WTC11 (cell line): ENCODE data around the gene SPATC1L. TPM values are rescaled to one million over a fixed set of nuclear protein-coding genes. Genes with fewer than 3 reads are reported as not detected.
A peak's percentile ranks its signal among the peaks of the same experiment; 100 is the strongest.

Source experiments
- ATAC-seq: fragments of 200-7000 bp; cut with Tn5 transposase; 2 replicates; pipeline ENCODE4 v1.10.0; 2021; ENCODE audit warnings: mild to moderate bottlenecking, moderate library complexity
- CTCF ChIA-PET: fragments of 300-600 bp; sonication (Branson Sonifier 250); formaldehyde crosslinking; loops from one replicate; lab custom pipeline; 2021; ENCODE audit warnings: antibody characterized with exemption; lab: Charles Lee
- POLR2A ChIA-PET: fragments of 350-600 bp; sonication (Branson Sonifier 250); formaldehyde crosslinking; loops from one replicate; lab custom pipeline; 2021; ENCODE audit warnings: antibody characterized with exemption; lab: Charles Lee
- DNase-seq: peaks from one replicate; pipeline ENCODE4 v3.0.0; 2021; ENCODE audit warnings: low spot score
- H3K27ac Mint-ChIP-seq: 2 replicates; pipeline ENCODE4 v1.8.0; 2021; ENCODE audit warnings: mixed read lengths
- H3K27me3 Mint-ChIP-seq: 2 replicates; pipeline ENCODE4 v1.8.0; 2021; ENCODE audit warnings: low read depth, mild to moderate bottlenecking, moderate library complexity, mixed read lengths
- H3K36me3 Mint-ChIP-seq: 2 replicates; pipeline ENCODE4 v1.8.0; 2021; ENCODE audit warnings: mixed read lengths
- H3K4me1 Mint-ChIP-seq: 2 replicates; pipeline ENCODE4 v1.8.0; 2022; ENCODE audit warnings: mixed read lengths
- H3K4me3 Mint-ChIP-seq: 2 replicates; pipeline ENCODE4 v1.8.0; 2021; ENCODE audit warnings: mild to moderate bottlenecking, moderate library complexity, mixed read lengths
- H3K9me3 Mint-ChIP-seq: 2 replicates; pipeline ENCODE4 v1.8.0; 2021; ENCODE audit warnings: mixed read lengths
- ATF1 ChIP-seq: sonication (generic); formaldehyde crosslinking; IDR thresholded peaks from 2 replicates; pipeline ENCODE4 v1.8.1; 2023; ENCODE audit warnings: mild to moderate bottlenecking, moderate library complexity, missing genetic modification reagents
- ATF6 ChIP-seq: sonication (generic); formaldehyde crosslinking; IDR thresholded peaks from 2 replicates; pipeline ENCODE4 v1.8.1; 2023; ENCODE audit warnings: mild to moderate bottlenecking, missing genetic modification reagents
- CREM ChIP-seq: sonication (generic); formaldehyde crosslinking; IDR thresholded peaks from 2 replicates; pipeline ENCODE4 v1.8.1; 2022; ENCODE audit warnings: mild to moderate bottlenecking, missing genetic modification reagents, moderate library complexity
- E2F4 ChIP-seq: sonication (generic); formaldehyde crosslinking; IDR thresholded peaks from 2 replicates; pipeline ENCODE4 v1.8.1; 2022; ENCODE audit warnings: low read depth, mild to moderate bottlenecking, moderate library complexity, missing genetic modification reagents, borderline replicate concordance
- ETV6 ChIP-seq: sonication (generic); formaldehyde crosslinking; IDR thresholded peaks from 2 replicates; pipeline ENCODE4 v1.8.1; 2022; ENCODE audit warnings: mild to moderate bottlenecking, missing genetic modification reagents
- FOXK1 ChIP-seq: sonication (generic); formaldehyde crosslinking; IDR thresholded peaks from 2 replicates; pipeline ENCODE4 v1.8.0; 2022; ENCODE audit warnings: mild to moderate bottlenecking, moderate library complexity, missing genetic modification reagents
- FOXP1 ChIP-seq: sonication (generic); formaldehyde crosslinking; IDR thresholded peaks from 2 replicates; pipeline ENCODE4 v1.8.0; 2022; ENCODE audit warnings: missing genetic modification reagents, mild to moderate bottlenecking, moderate library complexity, borderline replicate concordance
- GABPB1 ChIP-seq: sonication (generic); formaldehyde crosslinking; IDR thresholded peaks from 2 replicates; pipeline ENCODE4 v1.8.1; 2023; ENCODE audit warnings: mild to moderate bottlenecking, missing genetic modification reagents
- GRHL2 ChIP-seq: fragments of 250-450 bp; sonication (Bioruptor Pico); IDR thresholded peaks from 2 replicates; pipeline ENCODE4 v1.8.0; 2022; ENCODE audit warnings: mild to moderate bottlenecking, moderate library complexity; ENCODE audit not compliant: insufficient replicate concordance, severe bottlenecking
- IRF1 ChIP-seq: sonication (generic); formaldehyde crosslinking; IDR thresholded peaks from 2 replicates; pipeline ENCODE4 v1.8.0; 2023; ENCODE audit warnings: missing genetic modification reagents
- JAZF1 ChIP-seq: fragments of 250-450 bp; sonication (Bioruptor Pico); IDR thresholded peaks from 2 replicates; pipeline ENCODE4 v1.9.0; 2021; ENCODE audit warnings: moderate library complexity, mild to moderate bottlenecking, inconsistent platforms
- JUN ChIP-seq: sonication (generic); formaldehyde crosslinking; IDR thresholded peaks from 2 replicates; pipeline ENCODE4 v1.8.0; 2023; ENCODE audit warnings: mild to moderate bottlenecking, missing genetic modification reagents
- MXD4 ChIP-seq: fragments of 250-450 bp; sonication (Bioruptor Pico); IDR thresholded peaks from 2 replicates; pipeline ENCODE4 v1.8.0; 2021; ENCODE audit warnings: mild to moderate bottlenecking, moderate library complexity, borderline replicate concordance
- NFYB ChIP-seq: sonication (generic); formaldehyde crosslinking; conservative IDR thresholded peaks from 2 replicates; pipeline ENCODE4 v1.8.0; 2022; ENCODE audit warnings: low read depth, missing genetic modification reagents
- SMAD3 ChIP-seq: sonication (generic); formaldehyde crosslinking; IDR thresholded peaks from 2 replicates; pipeline ENCODE4 v1.8.0; 2022; ENCODE audit warnings: missing genetic modification reagents, mild to moderate bottlenecking, borderline replicate concordance
- USF2 ChIP-seq: sonication (generic); formaldehyde crosslinking; IDR thresholded peaks from 2 replicates; pipeline ENCODE4 v1.8.1; 2023; ENCODE audit warnings: mild to moderate bottlenecking, missing genetic modification reagents, moderate library complexity
- ZNF219 ChIP-seq: sonication (generic); formaldehyde crosslinking; IDR thresholded peaks from 2 replicates; pipeline ENCODE4 v1.8.0; 2023; ENCODE audit warnings: missing genetic modification reagents, mild to moderate bottlenecking, borderline replicate concordance
- ZNF263 ChIP-seq: sonication (generic); formaldehyde crosslinking; IDR thresholded peaks from 2 replicates; pipeline ENCODE4 v1.8.1; 2022; ENCODE audit warnings: low read depth, mild to moderate bottlenecking, moderate library complexity, missing genetic modification reagents
- ZNF416 ChIP-seq: fragments of 250-450 bp; sonication (Bioruptor Pico); IDR thresholded peaks from 2 replicates; pipeline ENCODE4 v1.9.0; 2021; ENCODE audit warnings: mild to moderate bottlenecking, inconsistent platforms
- total RNA-seq: library from RNA; stranded (reverse); gene quantifications from 3 replicates; pipeline ENCODE4 v1.2.3, GENCODE V29; 2021
- TF ChIP-seq, protein P1 (sequence below): fragments of 250-450 bp; sonication (Bioruptor Pico); IDR thresholded peaks from 2 replicates; pipeline ENCODE4 v2.1.2; 2022; ENCODE audit warnings: mild to moderate bottlenecking, moderate library complexity
- TF ChIP-seq, protein P2 (sequence below): sonication (generic); formaldehyde crosslinking; IDR thresholded peaks from 2 replicates; pipeline ENCODE4 v1.8.0; 2022; ENCODE audit warnings: mild to moderate bottlenecking, missing genetic modification reagents
- TF ChIP-seq, protein P3 (sequence below): sonication (generic); formaldehyde crosslinking; IDR thresholded peaks from 2 replicates; pipeline ENCODE4 v1.8.1; 2023; ENCODE audit warnings: mild to moderate bottlenecking, missing genetic modification reagents
- TF ChIP-seq, protein P4 (sequence below): fragments of 250-450 bp; sonication (Bioruptor Pico); IDR thresholded peaks from 2 replicates; pipeline ENCODE4 v1.9.0; 2021; ENCODE audit warnings: mild to moderate bottlenecking

Gene SPATC1L
- total RNA-seq, 1 experiment from 2014 or later, result 61.7 TPM

DNA sequence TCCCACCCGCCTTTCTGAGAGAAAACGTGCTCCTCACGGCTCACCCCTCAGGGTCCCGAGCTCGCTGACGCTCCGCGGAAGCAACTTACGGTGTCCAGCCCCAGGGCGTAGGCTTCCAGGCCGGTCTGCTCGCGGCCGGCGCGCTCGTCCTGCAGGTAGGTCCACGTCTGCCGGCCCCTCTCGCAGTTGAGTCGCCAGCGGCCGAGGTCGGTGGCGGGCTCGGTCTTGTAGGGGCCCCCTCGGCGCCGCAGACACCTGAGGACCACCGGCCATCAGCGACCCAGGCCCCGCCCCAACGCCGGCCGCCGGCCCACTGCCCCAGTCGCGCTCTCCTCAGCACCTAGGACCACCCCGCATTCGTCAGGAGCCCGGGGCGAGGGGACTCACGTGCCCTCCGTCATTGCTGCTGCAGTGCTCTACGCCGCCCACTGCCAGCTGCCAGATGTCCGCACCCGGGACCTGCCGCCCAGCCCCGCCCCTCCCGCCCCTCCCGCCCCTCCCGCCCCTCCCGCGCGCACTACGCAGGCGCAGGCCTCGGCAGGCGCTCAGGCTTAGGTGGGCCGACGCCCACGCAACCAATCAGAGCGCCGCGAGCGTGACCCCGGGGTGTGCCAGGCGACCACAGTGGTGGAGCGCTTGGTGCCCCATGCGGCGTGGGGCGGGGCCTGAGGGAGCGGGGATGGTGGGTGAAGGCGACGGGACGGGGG lies 44.2 kb upstream of the SPATC1L start, which contains the start of gene LSS:
LSS (minus strand) TSS at position 430 of the 707 bp plus-strand sequence; CDS start at position 401, 29 bp downstream.
- CTCF ChIA-PET, result interaction anchor here (0.9 to 2.4 kb wide), 5 partner anchors 12 to 151 kb away, joined by 3 to 11 read pairs (median 3); no protein-coding TSS in a partner anchor
- H3K27me3 Mint-ChIP-seq, result peaks cover 22% of the 10 kb centered on the region
- DNase-seq (peak; percentile 99), ATAC-seq (peak; percentile 97)
- POLR2A ChIA-PET, result no interaction called here
- peaks cover 51% of the 10 kb centered on the region for H3K9me3 Mint-ChIP-seq
- peaks cover 73% of the 10 kb centered on the region for H3K36me3 Mint-ChIP-seq
- H3K4me1 Mint-ChIP-seq, result peaks cover 27% of the 10 kb centered on the region
- H3K27ac Mint-ChIP-seq, result peak within 1 kb of the TSS; percentile 99
- peak within 1 kb of the TSS; percentile 89 for H3K4me3 Mint-ChIP-seq
- TF ChIP-seq ATF6 (CRISPR knock-in tag) (no peak), FOXK1 (CRISPR knock-in tag) (peak; percentile 84; the same call in 1 of the 2 replicates), JAZF1 (no peak), JUN (CRISPR knock-in tag) (no peak), IRF1 (CRISPR knock-in tag) (0 out of 2 replicates have a peak, but pooled peaks have one; percentile 47), GRHL2 (no peak), E2F4 (CRISPR knock-in tag) (0 out of 2 replicates have a peak, but pooled peaks have one; percentile 28), CREM (CRISPR knock-in tag) (peak; percentile 59; the same call in 1 of the 2 replicates), NFYB (CRISPR knock-in tag) (peak; percentile 77), ETV6 (CRISPR knock-in tag) (peak; percentile 61; the same call in 1 of the 2 replicates), MXD4 (no peak), ATF1 (CRISPR knock-in tag) (no peak), FOXP1 (CRISPR knock-in tag) (peak; percentile 95), SMAD3 (CRISPR knock-in tag) (no peak; the same call in 1 of the 2 replicates), ZNF219 (CRISPR knock-in tag) (no peak; the same call in 1 of the 2 replicates), GABPB1 (CRISPR knock-in tag) (0 out of 2 replicates have a peak, but pooled peaks have one; percentile 20), ZNF263 (0 out of 2 replicates have a peak, but pooled peaks have one; percentile 37), USF2 (CRISPR knock-in tag) (peak; percentile 80), ZNF416 (CRISPR knock-in tag) (no peak)
- TF ChIP-seq, protein P1, sequence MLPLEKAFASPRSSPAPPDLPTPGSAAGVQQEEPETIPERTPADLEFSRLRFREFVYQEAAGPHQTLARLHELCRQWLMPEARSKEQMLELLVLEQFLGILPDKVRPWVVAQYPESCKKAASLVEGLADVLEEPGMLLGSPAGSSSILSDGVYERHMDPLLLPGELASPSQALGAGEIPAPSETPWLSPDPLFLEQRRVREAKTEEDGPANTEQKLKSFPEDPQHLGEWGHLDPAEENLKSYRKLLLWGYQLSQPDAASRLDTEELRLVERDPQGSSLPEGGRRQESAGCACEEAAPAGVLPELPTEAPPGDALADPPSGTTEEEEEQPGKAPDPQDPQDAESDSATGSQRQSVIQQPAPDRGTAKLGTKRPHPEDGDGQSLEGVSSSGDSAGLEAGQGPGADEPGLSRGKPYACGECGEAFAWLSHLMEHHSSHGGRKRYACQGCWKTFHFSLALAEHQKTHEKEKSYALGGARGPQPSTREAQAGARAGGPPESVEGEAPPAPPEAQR (CRISPR knock-in tag), result no peak
- TF ChIP-seq, protein P2, sequence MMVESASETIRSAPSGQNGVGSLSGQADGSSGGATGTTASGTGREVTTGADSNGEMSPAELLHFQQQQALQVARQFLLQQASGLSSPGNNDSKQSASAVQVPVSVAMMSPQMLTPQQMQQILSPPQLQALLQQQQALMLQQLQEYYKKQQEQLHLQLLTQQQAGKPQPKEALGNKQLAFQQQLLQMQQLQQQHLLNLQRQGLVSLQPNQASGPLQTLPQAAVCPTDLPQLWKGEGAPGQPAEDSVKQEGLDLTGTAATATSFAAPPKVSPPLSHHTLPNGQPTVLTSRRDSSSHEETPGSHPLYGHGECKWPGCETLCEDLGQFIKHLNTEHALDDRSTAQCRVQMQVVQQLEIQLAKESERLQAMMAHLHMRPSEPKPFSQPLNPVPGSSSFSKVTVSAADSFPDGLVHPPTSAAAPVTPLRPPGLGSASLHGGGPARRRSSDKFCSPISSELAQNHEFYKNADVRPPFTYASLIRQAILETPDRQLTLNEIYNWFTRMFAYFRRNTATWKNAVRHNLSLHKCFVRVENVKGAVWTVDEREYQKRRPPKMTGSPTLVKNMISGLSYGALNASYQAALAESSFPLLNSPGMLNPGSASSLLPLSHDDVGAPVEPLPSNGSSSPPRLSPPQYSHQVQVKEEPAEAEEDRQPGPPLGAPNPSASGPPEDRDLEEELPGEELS, result peak; percentile 76
- TF ChIP-seq, protein P3, sequence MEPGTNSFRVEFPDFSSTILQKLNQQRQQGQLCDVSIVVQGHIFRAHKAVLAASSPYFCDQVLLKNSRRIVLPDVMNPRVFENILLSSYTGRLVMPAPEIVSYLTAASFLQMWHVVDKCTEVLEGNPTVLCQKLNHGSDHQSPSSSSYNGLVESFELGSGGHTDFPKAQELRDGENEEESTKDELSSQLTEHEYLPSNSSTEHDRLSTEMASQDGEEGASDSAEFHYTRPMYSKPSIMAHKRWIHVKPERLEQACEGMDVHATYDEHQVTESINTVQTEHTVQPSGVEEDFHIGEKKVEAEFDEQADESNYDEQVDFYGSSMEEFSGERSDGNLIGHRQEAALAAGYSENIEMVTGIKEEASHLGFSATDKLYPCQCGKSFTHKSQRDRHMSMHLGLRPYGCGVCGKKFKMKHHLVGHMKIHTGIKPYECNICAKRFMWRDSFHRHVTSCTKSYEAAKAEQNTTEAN (CRISPR knock-in tag), result peak; percentile 77; the same call in 1 of the 2 replicates
- TF ChIP-seq, protein P4, sequence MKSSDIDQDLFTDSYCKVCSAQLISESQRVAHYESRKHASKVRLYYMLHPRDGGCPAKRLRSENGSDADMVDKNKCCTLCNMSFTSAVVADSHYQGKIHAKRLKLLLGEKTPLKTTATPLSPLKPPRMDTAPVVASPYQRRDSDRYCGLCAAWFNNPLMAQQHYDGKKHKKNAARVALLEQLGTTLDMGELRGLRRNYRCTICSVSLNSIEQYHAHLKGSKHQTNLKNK (CRISPR knock-in tag), result no peak
